ENCODE data around the gene CACNA1C.

CACNA1C gene

GRCh38 chr12:2259369-2259768, 206.6 kb downstream of the CACNA1C start:
- in situ Hi-C loops (cut with HindIII; ENCODE audit: low sequenced_read_pairs), result no loop called here
- DNase-seq (ENCODE audit: low read depth), result no peak
- TF ChIP-seq CTCF (IDR thresholded peaks at IDR 0.05; ENCODE audit: low read depth, low read length, missing control alignments), result no peak
- no peak overlapping the region for H3K4me3 ChIP-seq (ENCODE audit: low read depth, low read length)

GRCh38 chr12:2260441-2260840, 207.7 kb downstream of the CACNA1C start:
- in situ Hi-C loops (cut with HindIII; ENCODE audit: low sequenced_read_pairs), result no loop called here
- no peak for TF ChIP-seq CTCF (IDR thresholded peaks at IDR 0.05; ENCODE audit: low read depth, low read length, missing control alignments)
- DNase-seq (ENCODE audit: low read depth), result no peak
- no peak overlapping the region for H3K4me3 ChIP-seq (ENCODE audit: low read depth, low read length)

- no peak for TF ChIP-seq CTCF (IDR thresholded peaks at IDR 0.05; ENCODE audit: low read depth, low read length, missing control alignments)
- in situ Hi-C loops (cut with HindIII; ENCODE audit: low sequenced_read_pairs), result no loop called here
- no peak for DNase-seq (ENCODE audit: low read depth)
- no peak overlapping the region for H3K4me3 ChIP-seq (ENCODE audit: low read depth, low read length)
Measured at GRCh38 chr12:2261708-2262107, 208.9 kb downstream of the CACNA1C start.

- no peak for DNase-seq (ENCODE audit: low read depth)
- no peak overlapping the region for H3K4me3 ChIP-seq (ENCODE audit: low read depth, low read length)
- no peak for TF ChIP-seq CTCF (IDR thresholded peaks at IDR 0.05; ENCODE audit: low read depth, low read length, missing control alignments)
- in situ Hi-C loops (cut with HindIII; ENCODE audit: low sequenced_read_pairs), result no loop called here
Measured at GRCh38 chr12:2262449-2262848, 209.7 kb downstream of the CACNA1C start.

DNA sequence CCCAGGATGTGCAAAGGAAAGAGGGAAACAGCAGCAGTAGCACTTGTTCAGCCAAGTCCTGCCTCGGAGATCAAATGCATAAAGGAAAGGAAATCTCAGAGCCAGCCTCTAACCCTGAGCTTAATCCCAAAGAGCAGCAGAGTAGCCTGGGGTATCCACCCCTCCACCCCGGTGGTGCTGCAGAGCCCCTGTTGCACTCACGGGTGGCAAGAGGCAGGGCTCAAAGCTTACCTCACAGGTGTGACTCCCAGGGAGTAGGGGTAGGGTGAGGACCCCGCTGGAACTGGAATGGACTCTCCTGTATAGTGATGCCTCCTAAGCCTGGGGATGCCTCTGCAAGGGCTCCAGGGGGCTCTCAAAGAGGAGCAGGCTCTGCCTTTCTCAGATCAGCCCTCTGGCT, 211.1 kb downstream of the CACNA1C start:
- in situ Hi-C loops (cut with HindIII; ENCODE audit: low sequenced_read_pairs), result no loop called here
- no peak overlapping the region for H3K4me3 ChIP-seq (ENCODE audit: low read depth, low read length)
- no peak for DNase-seq (ENCODE audit: low read depth)
- no peak for TF ChIP-seq CTCF (IDR thresholded peaks at IDR 0.05; ENCODE audit: low read depth, low read length, missing control alignments)

- H3K4me3 ChIP-seq (ENCODE audit: low read depth, low read length), result no peak overlapping the region
- peak; percentile 80 for DNase-seq (ENCODE audit: low read depth)
- TF ChIP-seq CTCF (IDR thresholded peaks at IDR 0.05; ENCODE audit: low read depth, low read length, missing control alignments), result no peak
- in situ Hi-C loops (cut with HindIII; ENCODE audit: low sequenced_read_pairs), result no loop called here
Measured at GRCh38 chr12:2264651-2265232, 212.0 kb downstream of the CACNA1C start.
